D721Med (cell line): ENCODE data around the gene ESPNL.
"Not testable (repeated sequence)": the region's sequence is repeated elsewhere in the genome, so short reads cannot be mapped to it uniquely, and the experiment has no call there.

ENCODE experiments used
- DNase-seq: peaks from one replicate; pipeline ENCODE4 v3.0.0; 2011; ENCODE audit warnings: low spot score; ENCODE audit not compliant: insufficient read length
- FAIRE-seq: peaks from 2 replicates; lab custom pipeline; 2011; peaks lifted over from hg19 to GRCh38; lab: Jason Lieb, UNC
- CTCF ChIP-seq: IDR thresholded peaks from 2 replicates; pipeline ENCODE4 v1.5.1; 2012; ENCODE audit warnings: mild to moderate bottlenecking, control low read depth; ENCODE audit not compliant: insufficient read depth; ENCODE audit errors: missing control alignments

Gene ESPNL

GRCh38 chr2:238170386-238171071, 70.4 kb downstream of the ESPNL start:
- FAIRE-seq, result no peak
- DNase-seq, result no peak
- TF ChIP-seq CTCF, result no peak

- not testable (repeated sequence) for FAIRE-seq, DNase-seq
These were observed 70.9 kb downstream of the ESPNL start for GRCh38 chr2:238171072-238171431.

GRCh38 chr2:238171575-238172187, 71.5 kb downstream of the ESPNL start:
- TF ChIP-seq CTCF, result no peak
- DNase-seq (no peak), FAIRE-seq (no peak)

GRCh38 chr2:238172439-238172838, 72.3 kb downstream of the ESPNL start:
- FAIRE-seq (no peak), DNase-seq (no peak)
- no peak for TF ChIP-seq CTCF

GRCh38 chr2:238173692-238174091, 73.6 kb downstream of the ESPNL start:
- DNase-seq, result no peak
- FAIRE-seq, result no peak
- TF ChIP-seq CTCF, result no peak

- TF ChIP-seq CTCF, result no peak
- FAIRE-seq, result no peak
- no peak for DNase-seq
These were observed 74.2 kb downstream of the ESPNL start for GRCh38 chr2:238174291-238174690.

- FAIRE-seq (no peak), DNase-seq (no peak)
- TF ChIP-seq CTCF, result no peak
These were observed 74.6 kb downstream of the ESPNL start for GRCh38 chr2:238174701-238175100.
